ENCODE measurements around the gene USP46.

USP46 gene

GRCh38 chr4:52573551-52573950, 85.5 kb downstream of the USP46 start:
- no peak for DNase-seq (ENCODE audit: low read depth)

- DNase-seq (ENCODE audit: low read depth) = no peak
Observed at GRCh38 chr4:52572936-52573485, 86.1 kb downstream of the USP46 start.

- no peak for DNase-seq (ENCODE audit: low read depth)
Observed at GRCh38 chr4:52568351-52568750, 90.8 kb downstream of the USP46 start.

- no peak for DNase-seq (ENCODE audit: low read depth)
Observed at GRCh38 chr4:52566136-52567031, 92.7 kb downstream of the USP46 start.

GRCh38 chr4:52560844-52561280, 98.2 kb downstream of the USP46 start:
- DNase-seq (ENCODE audit: low read depth) = no peak

- no peak for DNase-seq (ENCODE audit: low read depth)
Observed at GRCh38 chr4:52555356-52555716, 103.8 kb downstream of the USP46 start.

GRCh38 chr4:52554612-52555355, 104.3 kb downstream of the USP46 start:
- DNase-seq (ENCODE audit: low read depth) = no peak

GRCh38 chr4:52552778-52553177, 106.3 kb downstream of the USP46 start:
- DNase-seq (ENCODE audit: low read depth) = no peak

GRCh38 chr4:52551487-52551886, 107.6 kb downstream of the USP46 start:
- DNase-seq (ENCODE audit: low read depth) = no peak

GRCh38 chr4:52550186-52550585, 108.9 kb downstream of the USP46 start:
- no peak for DNase-seq (ENCODE audit: low read depth)

- DNase-seq (ENCODE audit: low read depth) = no peak
Observed at GRCh38 chr4:52548818-52549570, 110.1 kb downstream of the USP46 start.

- DNase-seq (ENCODE audit: low read depth) = no peak
Observed at GRCh38 chr4:52546449-52546848, 112.7 kb downstream of the USP46 start.

- peak; percentile 37 for DNase-seq (ENCODE audit: low read depth)
Observed at GRCh38 chr4:52545099-52546069, 113.7 kb downstream of the USP46 start.

All from stimulated activated CD8-positive, alpha-beta memory T cell treated with anti-CD3 and anti-CD28 coated beads, Interleukin-15, amount 100 ng/mL, for 24 hours (primary cell).